Caco-2 (cell line): Measurements from ENCODE around the gene YLPM1. TPM values are rescaled to one million over a fixed set of nuclear protein-coding genes. Genes with fewer than 3 reads are reported as not detected.
A peak's percentile ranks its signal among the peaks of the same experiment; 100 is the strongest.

Experiments
- BruUV-seq: library from RNA; stranded (reverse); fragments of 400-500 nt; replicated peaks from 2 replicates; lab custom pipeline; 2021; lab: Mats Ljungman, UMichigan
- CTCF ChIA-PET: fragments of 300-600 bp; sonication (Branson Sonifier 250); formaldehyde crosslinking; loops from one replicate; lab custom pipeline; 2022; ENCODE audit warnings: antibody characterized with exemption; lab: Charles Lee
- POLR2A ChIA-PET: fragments of 300-600 bp; sonication (Branson Sonifier 250); formaldehyde crosslinking; loops from one replicate; lab custom pipeline; 2022; ENCODE audit warnings: antibody characterized with exemption; lab: Charles Lee
- DNase-seq, 2 experiments: peaks; one replicate each; pipeline versions ENCODE4 v3.0.0 to v3.0.0-alpha.2; 2020 to 2022
- H3K27me3 ChIP-seq: replicated peaks from 2 replicates; pipeline ENCODE4 v1.6.0; 2011; ENCODE audit warnings: low read length; ENCODE audit not compliant: control insufficient read depth, insufficient read depth
- H3K36me3 ChIP-seq: 2 replicates; pipeline ENCODE4 v1.5.1; 2011; ENCODE audit warnings: low read length; ENCODE audit not compliant: control insufficient read depth, insufficient read depth
- H3K4me1 ChIP-seq: fragments of 250-450 bp; sonication (Bioruptor Pico); 2 replicates; pipeline ENCODE4 v1.5.1; 2020; ENCODE audit warnings: mild to moderate bottlenecking
- H3K4me3 ChIP-seq: 2 replicates; pipeline ENCODE4 v1.5.1; 2011; ENCODE audit warnings: low read depth, mild to moderate bottlenecking, control low read depth, low read length
- H3K9me3 ChIP-seq: fragments of 250-450 bp; sonication (Bioruptor Pico); 2 replicates; pipeline ENCODE4 v1.5.1; 2020; ENCODE audit warnings: mild to moderate bottlenecking, moderate library complexity
- H3K27ac Mint-ChIP-seq: one replicate; pipeline ENCODE4 v1.8.0; 2022; ENCODE audit warnings: mixed read lengths; ENCODE audit not compliant: unreplicated experiment
- H3K27me3 Mint-ChIP-seq: one replicate; pipeline ENCODE4 v1.8.0; 2022; ENCODE audit warnings: mixed read lengths; ENCODE audit not compliant: insufficient read depth, unreplicated experiment
- H3K36me3 Mint-ChIP-seq: one replicate; pipeline ENCODE4 v1.8.0; 2022; ENCODE audit warnings: mild to moderate bottlenecking, mixed read lengths; ENCODE audit not compliant: insufficient read depth, unreplicated experiment
- H3K4me1 Mint-ChIP-seq: one replicate; pipeline ENCODE4 v1.8.0; 2022; ENCODE audit warnings: low read depth, mixed read lengths; ENCODE audit not compliant: unreplicated experiment
- H3K4me3 Mint-ChIP-seq: one replicate; pipeline ENCODE4 v1.8.0; 2022; ENCODE audit warnings: mild to moderate bottlenecking, moderate library complexity, mixed read lengths; ENCODE audit not compliant: unreplicated experiment
- H3K9me3 Mint-ChIP-seq: one replicate; pipeline ENCODE4 v1.8.0; 2022; ENCODE audit warnings: mixed read lengths; ENCODE audit not compliant: unreplicated experiment
- intact Hi-C: fragments of 100-400 bp; cut with micrococcal nuclease; formaldehyde crosslinking; loops from one replicate; pipeline ENCODE4 v1.10.0; 2022; ENCODE audit not compliant: unreplicated experiment
- total RNA-seq: library from RNA; stranded (reverse); gene quantifications from 2 replicates; pipeline ENCODE4 v1.2.3, GENCODE V29; 2022
- TF ChIP-seq, protein P1 (sequence below), 2 experiments: fragments of 200-600 bp in 1 of 2; IDR thresholded peaks; 1 replicate in 1 of 2; 2 replicates in 1 of 2; pipeline versions ENCODE4 v1.5.1 to v1.8.0; 2011 to 2022; ENCODE audit warnings: antibody characterized with exemption in 1 of 2, control low read depth in 1 of 2, inconsistent platforms in 1 of 2, low read depth in 1 of 2, low read length in 1 of 2, mild to moderate bottlenecking in 1 of 2, moderate library complexity in 1 of 2; ENCODE audit not compliant: insufficient read depth in 1 of 2, severe bottlenecking in 1 of 2, unreplicated experiment in 1 of 2

The YLPM1 gene
- total RNA-seq, 1 experiment from 2014 or later, result 65.0 TPM

- Mint-ChIP-seq H3K4me3 (no peak overlapping the region), H3K27me3 (no peaks in the 10 kb centered on the region), H3K4me1 (no peaks in the 10 kb centered on the region), H3K36me3 (peaks cover 30% of the 10 kb centered on the region), H3K9me3 (no peaks in the 10 kb centered on the region), H3K27ac (no peak overlapping the region)
- Histone ChIP-seq H3K4me1 (no peaks in the 10 kb centered on the region), H3K36me3 (no peaks in the 10 kb centered on the region; the same call in 1 of the 2 replicates), H3K27me3 (no peaks in the 10 kb centered on the region), H3K4me3 (no peak overlapping the region), H3K9me3 (no peaks in the 10 kb centered on the region)
- POLR2A ChIA-PET, result no interaction called here
- intact Hi-C loops, result no loop called here
- CTCF ChIA-PET, result no interaction called here
- DNase-seq, result no peak
- BruUV-seq, result no TSS peak
- TF ChIP-seq, protein P1, sequence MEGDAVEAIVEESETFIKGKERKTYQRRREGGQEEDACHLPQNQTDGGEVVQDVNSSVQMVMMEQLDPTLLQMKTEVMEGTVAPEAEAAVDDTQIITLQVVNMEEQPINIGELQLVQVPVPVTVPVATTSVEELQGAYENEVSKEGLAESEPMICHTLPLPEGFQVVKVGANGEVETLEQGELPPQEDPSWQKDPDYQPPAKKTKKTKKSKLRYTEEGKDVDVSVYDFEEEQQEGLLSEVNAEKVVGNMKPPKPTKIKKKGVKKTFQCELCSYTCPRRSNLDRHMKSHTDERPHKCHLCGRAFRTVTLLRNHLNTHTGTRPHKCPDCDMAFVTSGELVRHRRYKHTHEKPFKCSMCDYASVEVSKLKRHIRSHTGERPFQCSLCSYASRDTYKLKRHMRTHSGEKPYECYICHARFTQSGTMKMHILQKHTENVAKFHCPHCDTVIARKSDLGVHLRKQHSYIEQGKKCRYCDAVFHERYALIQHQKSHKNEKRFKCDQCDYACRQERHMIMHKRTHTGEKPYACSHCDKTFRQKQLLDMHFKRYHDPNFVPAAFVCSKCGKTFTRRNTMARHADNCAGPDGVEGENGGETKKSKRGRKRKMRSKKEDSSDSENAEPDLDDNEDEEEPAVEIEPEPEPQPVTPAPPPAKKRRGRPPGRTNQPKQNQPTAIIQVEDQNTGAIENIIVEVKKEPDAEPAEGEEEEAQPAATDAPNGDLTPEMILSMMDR (IDR thresholded peaks at IDR 0.05; ENCODE audit: insufficient read depth in 1 of 2, low read depth in 1 of 2, low read length in 1 of 2, severe bottlenecking in 1 of 2, unreplicated experiment in 1 of 2), result no peak
Measured at GRCh38 chr14:74800780-74801179, 37.7 kb downstream of the YLPM1 start.

DNA sequence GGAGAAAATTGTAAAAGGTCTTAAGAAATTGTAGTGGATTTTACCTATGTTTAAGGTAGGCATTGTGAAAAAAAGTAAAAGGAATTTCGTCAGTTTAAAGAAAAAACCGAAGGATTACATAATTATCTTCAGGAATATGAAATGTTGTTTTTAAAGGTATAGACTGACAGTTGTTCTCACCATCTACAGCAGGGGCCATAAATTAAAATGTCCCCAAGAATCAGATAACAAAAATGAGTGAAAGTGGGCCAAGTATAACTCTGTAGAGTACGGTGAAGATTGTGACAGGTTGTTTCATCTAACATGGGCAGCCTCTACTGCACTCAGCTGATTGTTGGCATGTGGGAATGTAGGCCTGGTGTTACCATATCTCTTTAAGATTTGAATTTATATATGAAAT lies 38.3 kb downstream of the YLPM1 start:
- ChIA-PET CTCF (no interaction called here), POLR2A (no interaction called here)
- H3K27ac Mint-ChIP-seq, result no peak overlapping the region
- no peaks in the 10 kb centered on the region for H3K27me3 Mint-ChIP-seq
- BruUV-seq, result no TSS peak
- TF ChIP-seq, protein P1 (IDR thresholded peaks at IDR 0.05; ENCODE audit: insufficient read depth in 1 of 2, low read depth in 1 of 2, low read length in 1 of 2, severe bottlenecking in 1 of 2, unreplicated experiment in 1 of 2), result no peak
- intact Hi-C loops, result no loop called here
- H3K9me3 Mint-ChIP-seq, result no peaks in the 10 kb centered on the region
- no peak overlapping the region for H3K4me3 Mint-ChIP-seq
- H3K4me3 ChIP-seq, result no peak overlapping the region
- H3K27me3 ChIP-seq, result no peaks in the 10 kb centered on the region
- DNase-seq, result no peak
- no peaks in the 10 kb centered on the region; the same call in 1 of the 2 replicates for H3K36me3 ChIP-seq
- H3K9me3 ChIP-seq, result no peaks in the 10 kb centered on the region
- H3K36me3 Mint-ChIP-seq, result peaks cover 30% of the 10 kb centered on the region
- H3K4me1 ChIP-seq, result no peaks in the 10 kb centered on the region
- H3K4me1 Mint-ChIP-seq, result no peaks in the 10 kb centered on the region

DNA sequence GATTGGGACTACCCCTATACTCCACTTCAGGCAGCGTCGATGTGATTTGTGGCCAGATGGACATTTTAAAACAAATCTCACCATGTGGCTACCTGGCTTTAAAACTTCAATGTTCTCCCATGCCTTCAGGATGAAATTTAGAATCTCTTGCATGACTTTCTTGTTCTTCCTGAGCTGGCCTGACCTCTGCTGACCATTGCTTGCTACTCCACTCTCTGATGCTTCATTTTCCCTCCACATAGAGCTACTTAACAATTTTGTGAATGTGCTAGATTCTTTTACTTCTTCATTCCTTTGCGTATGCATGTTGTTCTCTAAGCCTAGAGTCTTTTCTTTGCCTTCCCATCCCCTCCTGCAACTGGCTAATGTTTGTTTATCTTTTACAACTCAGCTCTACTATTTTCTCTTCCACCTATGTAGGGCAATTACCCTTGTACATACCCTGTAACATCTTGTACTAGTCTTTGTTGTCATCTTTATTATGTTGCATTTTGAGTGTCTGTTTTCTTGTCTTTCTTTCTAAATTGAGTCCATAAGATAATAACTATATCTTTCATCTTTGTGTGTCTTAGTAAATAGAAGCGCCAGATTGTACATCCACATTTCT lies 41.2 kb downstream of the YLPM1 start:
- ChIA-PET POLR2A (no interaction called here), CTCF (interaction anchor here (0.7 to 1.2 kb wide), 4 partner anchors 48 to 311 kb away, joined by 3 to 35 read pairs (median 4); partner anchors contain the start of genes ISCA2, LTBP2 and NPC2)
- Histone ChIP-seq H3K36me3 (no peaks in the 10 kb centered on the region), H3K4me1 (no peaks in the 10 kb centered on the region), H3K27me3 (no peaks in the 10 kb centered on the region), H3K4me3 (no peak overlapping the region), H3K9me3 (0 out of 2 replicates have a peak, but pooled peaks cover 3% of the 10 kb centered on the region)
- Mint-ChIP-seq H3K9me3 (no peaks in the 10 kb centered on the region), H3K4me1 (no peaks in the 10 kb centered on the region), H3K4me3 (no peak overlapping the region), H3K27ac (no peak overlapping the region), H3K27me3 (no peaks in the 10 kb centered on the region), H3K36me3 (peaks cover 31% of the 10 kb centered on the region)
- no TSS peak for BruUV-seq
- TF ChIP-seq, protein P1 (IDR thresholded peaks at IDR 0.05; ENCODE audit: insufficient read depth in 1 of 2, low read depth in 1 of 2, low read length in 1 of 2, severe bottlenecking in 1 of 2, unreplicated experiment in 1 of 2), result peak; percentile 31 to 51
- intact Hi-C loops, result loop anchor here (1.0 kb wide), 1 partner anchor 195 kb away; no protein-coding TSS in a partner anchor
- peak in 1 of 2 experiments; percentile 31 for DNase-seq
